ENCODE measurements around the gene WWOX. TPM values are rescaled to one million over a fixed set of nuclear protein-coding genes. Genes with fewer than 3 reads are reported as not detected.

Gene WWOX
- total and polyA plus RNA-seq, 2 donors (not counting 3 experiments of a cell fraction or from before 2014, with no cell fraction given) = 6.2 to 12.5 TPM

GRCh38 chr16:78206623-78207223, 107.3 kb downstream of the WWOX start:
- intact Hi-C loops (cut with micrococcal nuclease) (no loop called here), dilution Hi-C loops (cut with MboI; ENCODE audit: extremely low pct_ligation_motif_present, low sequenced_read_pairs) (no loop called here)
- Histone ChIP-seq H3K9me1 (replicated peaks; ENCODE audit: control insufficient read depth, extremely low read depth, insufficient read depth, low read length) (no peaks in the 10 kb centered on the region), H2AFZ (ENCODE audit: low read depth, low read length) (no peak overlapping the region), H3K4me1 (ENCODE audit: control insufficient read depth, extremely low read depth, insufficient read depth, low read length) (no peaks in the 10 kb centered on the region), H3K36me3 (ENCODE audit: control insufficient read depth in 2 of 2, extremely low read depth in 1 of 2, insufficient read depth in 2 of 2, low read length in 2 of 2) (no peaks in the 10 kb centered on the region), H4K20me1 (replicated peaks; ENCODE audit: control insufficient read depth, extremely low read depth, insufficient read depth, low read length) (no peaks in the 10 kb centered on the region), H3K27ac (ENCODE audit: insufficient read depth, low read depth, low read length) (no peak overlapping the region), H3K27me3 (ENCODE audit: control insufficient read depth in 2 of 2, insufficient read depth in 2 of 2, low read length in 2 of 2) (no peaks in the 10 kb centered on the region), H3K4me3 (replicated peaks in 1 of 3; ENCODE audit: insufficient read depth in 1 of 3, low read depth in 1 of 3, low read length in 3 of 3) (no peak overlapping the region), H3K9me3 (replicated peaks; ENCODE audit: control insufficient read depth, insufficient read depth, low read length) (no peaks in the 10 kb centered on the region), H3K9ac (replicated peaks; ENCODE audit: extremely low read depth, insufficient read depth, low read length) (no peak overlapping the region), H3K79me2 (ENCODE audit: control insufficient read depth, insufficient read depth, low read length) (no peaks in the 10 kb centered on the region), H3K4me2 (ENCODE audit: insufficient read depth, low read length) (no peak overlapping the region)
- TF ChIP-seq JUN (IDR thresholded peaks at IDR 0.05; ENCODE audit: borderline replicate concordance, insufficient read depth, insufficient read length, low read depth) (no peak), MYC (IDR thresholded peaks at IDR 0.05; ENCODE audit: low read depth, low read length) (no peak), EZH2 (IDR thresholded peaks at IDR 0.05; ENCODE audit: borderline replicate concordance, low read depth, low read length, severe bottlenecking) (no peak), POLR2AphosphoS5 (IDR thresholded peaks at IDR 0.05; ENCODE audit: insufficient read depth, low read depth, low read length) (no peak), POLR2A (IDR thresholded peaks at IDR 0.05; ENCODE audit: low read depth, low read length) (no peak), GATA2 (IDR thresholded peaks at IDR 0.05; ENCODE audit: insufficient read depth, insufficient read length, low read depth, low read length) (no peak), FOS (IDR thresholded peaks at IDR 0.05; ENCODE audit: borderline replicate concordance, insufficient read depth, low read length) (no peak), MAX (IDR thresholded peaks at IDR 0.05; ENCODE audit: insufficient read depth, insufficient read length) (no peak), CTCF (IDR thresholded peaks at IDR 0.05; ENCODE audit: extremely low read depth in 1 of 2, insufficient read depth in 1 of 2, low read depth in 1 of 2, low read length in 2 of 2) (no peak)
- ChIA-PET POLR2A (no interaction called here), CTCF (no interaction called here)
- FAIRE-seq (no peak), DNase-seq (ENCODE audit: low read depth, low spot score) (no peak)
- no TSS peak for BruUV-seq (replicated peaks)
